ENCODE measurements around the gene LSAMP.

Gene LSAMP

DNA sequence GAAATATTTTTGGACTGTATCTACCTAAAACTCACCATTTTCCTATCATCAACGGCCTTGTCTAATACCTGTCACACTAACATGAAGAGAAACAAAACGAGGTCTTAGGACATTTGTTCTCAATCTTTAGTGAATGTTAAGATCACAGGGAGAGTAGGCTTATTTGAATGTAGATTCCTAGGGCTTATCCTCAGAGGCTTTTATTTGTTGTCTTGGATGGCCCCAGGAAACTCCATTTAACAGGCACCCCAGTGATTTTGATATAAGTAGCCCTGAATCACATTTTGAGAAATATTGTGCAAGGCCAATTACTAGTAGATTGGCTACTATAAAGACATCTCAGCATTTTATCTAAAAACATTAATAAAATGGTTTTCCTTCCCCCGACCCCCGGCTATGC is 454.6 kb downstream of the LSAMP start:
- Histone ChIP-seq H3K9me3 (replicated peaks; ENCODE audit: low read length) (no peaks in the 10 kb centered on the region), H3K9ac (ENCODE audit: low read depth, low read length) (no peak overlapping the region)

DNA sequence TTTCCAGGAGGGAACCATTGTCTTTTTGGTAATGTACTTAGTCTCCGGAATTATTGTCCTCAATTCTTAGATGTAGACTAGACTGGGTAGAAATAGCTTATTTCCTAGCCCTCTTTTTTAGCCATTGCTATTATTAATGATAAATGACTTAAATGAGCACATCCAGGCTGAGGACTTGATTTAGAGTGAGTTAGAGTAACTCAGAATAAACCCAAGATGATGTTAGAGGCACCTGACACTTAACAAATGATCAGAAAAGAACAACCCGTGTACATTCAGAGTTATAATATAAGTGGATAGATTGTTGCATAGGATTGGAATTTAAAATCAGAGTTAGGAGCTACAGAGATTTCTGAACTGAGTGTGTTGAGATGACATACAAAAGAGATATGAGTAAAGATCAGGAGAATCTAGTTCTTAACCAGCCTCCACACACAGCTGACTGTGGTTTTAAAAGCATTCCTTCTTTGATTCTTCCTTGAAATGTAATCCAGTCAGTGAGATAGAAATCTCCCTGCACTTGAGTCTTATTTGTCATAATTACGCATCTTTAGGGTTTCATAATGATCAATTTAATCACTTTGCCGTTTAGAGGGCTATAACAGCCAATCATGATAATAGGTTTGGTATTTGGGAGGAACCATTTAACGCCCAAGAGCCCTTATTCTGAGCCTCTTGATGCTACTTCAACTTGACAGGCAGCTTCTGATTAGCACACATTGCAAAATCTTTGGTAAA is 455.4 kb downstream of the LSAMP start:
- Histone ChIP-seq H3K4me3 (ENCODE audit: low read length) (no peak overlapping the region), H3K27me3 (ENCODE audit: control insufficient read depth, insufficient read depth, low read length) (no peaks in the 10 kb centered on the region), H3K36me3 (ENCODE audit: insufficient read depth, low read length) (no peaks in the 10 kb centered on the region), H3K4me1 (ENCODE audit: control insufficient read depth, insufficient read depth, low read length) (peaks cover 7% of the 10 kb centered on the region), H3K9ac (ENCODE audit: low read depth, low read length) (peak overlapping the region; percentile 6), H3K9me3 (replicated peaks; ENCODE audit: low read length) (no peaks in the 10 kb centered on the region), H3K4me2 (ENCODE audit: low read length) (peak overlapping the region; percentile 13)

More for the DNA sequence above, 454.6 kb downstream of the LSAMP start:
- Histone ChIP-seq H3K36me3 (ENCODE audit: insufficient read depth, low read length) (no peaks in the 10 kb centered on the region), H3K27me3 (ENCODE audit: control insufficient read depth, insufficient read depth, low read length) (no peaks in the 10 kb centered on the region), H3K4me2 (ENCODE audit: low read length) (no peak overlapping the region), H3K4me1 (ENCODE audit: control insufficient read depth, insufficient read depth, low read length) (peaks cover 7% of the 10 kb centered on the region), H3K4me3 (ENCODE audit: low read length) (no peak overlapping the region)

DNA sequence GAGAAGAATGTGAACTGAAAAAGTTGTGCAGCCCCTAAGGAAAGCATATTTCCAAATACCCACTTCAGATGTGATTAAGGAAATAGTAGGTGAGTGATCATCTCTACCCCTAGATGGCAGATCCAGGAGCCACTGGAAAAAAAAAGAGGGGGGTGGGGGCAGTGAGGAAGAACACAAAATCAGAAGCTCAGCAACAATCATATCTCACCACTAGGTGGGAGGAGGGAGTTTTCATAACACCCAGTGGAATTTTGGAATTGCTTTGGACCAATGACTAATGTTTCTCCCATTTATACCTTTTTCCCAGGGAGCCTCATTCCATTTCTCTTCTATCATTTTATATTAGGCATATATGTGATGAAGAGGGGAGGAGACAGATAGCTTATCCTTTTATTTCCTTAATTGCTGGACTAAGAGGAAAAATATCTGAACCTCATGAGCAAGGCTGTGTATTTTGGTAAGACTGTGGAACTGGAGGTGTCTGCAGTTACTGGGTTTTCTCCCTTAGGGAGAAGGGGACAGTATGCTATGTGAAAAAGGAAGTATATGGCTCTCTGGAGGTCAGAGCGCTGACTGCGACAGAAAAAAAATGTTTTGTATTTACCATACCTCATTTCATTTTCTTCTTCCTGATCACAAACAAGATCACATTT is 458.6 kb downstream of the LSAMP start:
- H3K9ac ChIP-seq (ENCODE audit: low read depth, low read length): no peak overlapping the region
- H3K4me3 ChIP-seq (ENCODE audit: low read length): no peak overlapping the region
- H3K9me3 ChIP-seq (replicated peaks; ENCODE audit: low read length): no peaks in the 10 kb centered on the region
- no peaks in the 10 kb centered on the region for H3K27me3 ChIP-seq (ENCODE audit: control insufficient read depth, insufficient read depth, low read length)
- H3K4me1 ChIP-seq (ENCODE audit: control insufficient read depth, insufficient read depth, low read length): peaks cover 7% of the 10 kb centered on the region
- no peaks in the 10 kb centered on the region for H3K36me3 ChIP-seq (ENCODE audit: insufficient read depth, low read length)
- no peak overlapping the region for H3K4me2 ChIP-seq (ENCODE audit: low read length)

DNA sequence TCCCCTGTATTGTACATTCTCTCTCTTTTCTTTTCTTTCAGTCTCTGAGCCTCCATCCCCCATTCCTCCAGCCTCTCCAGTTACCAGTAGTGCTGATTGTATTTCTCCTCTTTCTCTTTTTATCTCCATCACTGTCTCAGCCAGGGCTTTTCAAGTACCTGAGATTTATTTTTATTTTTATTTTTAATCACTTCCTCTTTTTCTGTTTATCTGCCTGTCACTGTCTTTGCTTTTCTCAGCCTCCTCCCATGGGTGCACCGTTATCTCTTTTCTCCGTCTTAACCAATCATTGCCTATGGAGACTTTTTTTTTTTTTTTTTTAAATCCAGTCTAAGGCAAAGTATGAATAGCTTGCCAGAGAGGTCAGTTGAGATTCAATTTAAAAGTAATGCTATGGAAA is 462.7 kb downstream of the LSAMP start:
- no peaks in the 10 kb centered on the region for H3K27me3 ChIP-seq (ENCODE audit: control insufficient read depth, insufficient read depth, low read length)
- H3K4me3 ChIP-seq (ENCODE audit: low read length): no peak overlapping the region
- no peaks in the 10 kb centered on the region for H3K4me1 ChIP-seq (ENCODE audit: control insufficient read depth, insufficient read depth, low read length)
- no peaks in the 10 kb centered on the region for H3K36me3 ChIP-seq (ENCODE audit: insufficient read depth, low read length)
- H3K4me2 ChIP-seq (ENCODE audit: low read length): no peak overlapping the region
- no peaks in the 10 kb centered on the region for H3K9me3 ChIP-seq (replicated peaks; ENCODE audit: low read length)
- no peak overlapping the region for H3K9ac ChIP-seq (ENCODE audit: low read depth, low read length)

- H3K36me3 ChIP-seq (ENCODE audit: insufficient read depth, low read length): no peaks in the 10 kb centered on the region
- H3K9me3 ChIP-seq (replicated peaks; ENCODE audit: low read length): no peaks in the 10 kb centered on the region
- H3K27me3 ChIP-seq (ENCODE audit: control insufficient read depth, insufficient read depth, low read length): no peaks in the 10 kb centered on the region
- no peaks in the 10 kb centered on the region for H3K4me1 ChIP-seq (ENCODE audit: control insufficient read depth, insufficient read depth, low read length)
- no peak overlapping the region for H3K4me3 ChIP-seq (ENCODE audit: low read length)
- no peak overlapping the region for H3K9ac ChIP-seq (ENCODE audit: low read depth, low read length)
- no peak overlapping the region for H3K4me2 ChIP-seq (ENCODE audit: low read length)
These were observed 463.2 kb downstream of the LSAMP start for GRCh38 chr3:115982108-115982507.

GRCh38 chr3:115980709-115981108 is 464.6 kb downstream of the LSAMP start:
- Histone ChIP-seq H3K9ac (ENCODE audit: low read depth, low read length) (no peak overlapping the region), H3K4me1 (ENCODE audit: control insufficient read depth, insufficient read depth, low read length) (peaks cover 1% of the 10 kb centered on the region), H3K36me3 (ENCODE audit: insufficient read depth, low read length) (no peaks in the 10 kb centered on the region), H3K9me3 (replicated peaks; ENCODE audit: low read length) (no peaks in the 10 kb centered on the region), H3K4me2 (ENCODE audit: low read length) (no peak overlapping the region), H3K27me3 (ENCODE audit: control insufficient read depth, insufficient read depth, low read length) (no peaks in the 10 kb centered on the region), H3K4me3 (ENCODE audit: low read length) (no peak overlapping the region)

DNA sequence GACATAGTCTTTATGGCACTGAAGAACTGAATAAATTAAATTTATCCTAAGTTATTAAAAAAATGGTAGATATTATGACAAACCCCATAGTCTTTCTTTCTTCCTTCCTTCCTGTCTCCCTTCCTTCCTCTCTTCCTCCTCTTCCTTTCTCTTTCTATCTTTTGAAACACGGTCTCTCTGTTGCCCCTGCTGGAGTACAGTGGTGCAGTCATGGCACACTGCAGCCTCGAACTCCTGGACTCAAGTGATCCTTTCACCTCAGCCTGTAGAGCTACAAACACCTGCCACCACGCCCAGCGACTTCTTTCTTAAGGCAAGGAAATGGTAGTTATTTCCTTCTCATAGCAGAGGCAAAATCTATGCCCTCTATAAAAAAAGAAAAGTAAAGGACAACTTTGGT is 467.4 kb downstream of the LSAMP start:
- Histone ChIP-seq H3K36me3 (ENCODE audit: insufficient read depth, low read length) (no peaks in the 10 kb centered on the region), H3K27me3 (ENCODE audit: control insufficient read depth, insufficient read depth, low read length) (no peaks in the 10 kb centered on the region), H3K4me3 (ENCODE audit: low read length) (no peak overlapping the region), H3K9me3 (replicated peaks; ENCODE audit: low read length) (no peaks in the 10 kb centered on the region), H3K4me2 (ENCODE audit: low read length) (no peak overlapping the region), H3K9ac (ENCODE audit: low read depth, low read length) (no peak overlapping the region), H3K4me1 (ENCODE audit: control insufficient read depth, insufficient read depth, low read length) (peaks cover 7% of the 10 kb centered on the region)

GRCh38 chr3:115975796-115976195 is 469.5 kb downstream of the LSAMP start:
- H3K27me3 ChIP-seq (ENCODE audit: control insufficient read depth, insufficient read depth, low read length): no peaks in the 10 kb centered on the region
- H3K9me3 ChIP-seq (replicated peaks; ENCODE audit: low read length): no peaks in the 10 kb centered on the region
- no peak overlapping the region for H3K4me2 ChIP-seq (ENCODE audit: low read length)
- no peak overlapping the region for H3K9ac ChIP-seq (ENCODE audit: low read depth, low read length)
- H3K4me1 ChIP-seq (ENCODE audit: control insufficient read depth, insufficient read depth, low read length): peaks cover 7% of the 10 kb centered on the region
- no peak overlapping the region for H3K4me3 ChIP-seq (ENCODE audit: low read length)
- H3K36me3 ChIP-seq (ENCODE audit: insufficient read depth, low read length): no peaks in the 10 kb centered on the region

GRCh38 chr3:115975353-115975752 is 469.9 kb downstream of the LSAMP start:
- H3K4me3 ChIP-seq (ENCODE audit: low read length): no peak overlapping the region
- no peak overlapping the region for H3K9ac ChIP-seq (ENCODE audit: low read depth, low read length)
- H3K4me2 ChIP-seq (ENCODE audit: low read length): peak overlapping the region; percentile 40
- no peaks in the 10 kb centered on the region for H3K9me3 ChIP-seq (replicated peaks; ENCODE audit: low read length)
- H3K4me1 ChIP-seq (ENCODE audit: control insufficient read depth, insufficient read depth, low read length): peaks cover 7% of the 10 kb centered on the region
- H3K36me3 ChIP-seq (ENCODE audit: insufficient read depth, low read length): no peaks in the 10 kb centered on the region
- no peaks in the 10 kb centered on the region for H3K27me3 ChIP-seq (ENCODE audit: control insufficient read depth, insufficient read depth, low read length)

- Histone ChIP-seq H3K4me2 (ENCODE audit: low read length) (peak overlapping the region; percentile 40), H3K4me3 (ENCODE audit: low read length) (no peak overlapping the region), H3K27me3 (ENCODE audit: control insufficient read depth, insufficient read depth, low read length) (peaks cover 3% of the 10 kb centered on the region), H3K4me1 (ENCODE audit: control insufficient read depth, insufficient read depth, low read length) (peaks cover 7% of the 10 kb centered on the region), H3K9me3 (replicated peaks; ENCODE audit: low read length) (no peaks in the 10 kb centered on the region), H3K36me3 (ENCODE audit: insufficient read depth, low read length) (no peaks in the 10 kb centered on the region), H3K9ac (ENCODE audit: low read depth, low read length) (no peak overlapping the region)
These were observed 470.3 kb downstream of the LSAMP start for GRCh38 chr3:115974940-115975339.

DNA sequence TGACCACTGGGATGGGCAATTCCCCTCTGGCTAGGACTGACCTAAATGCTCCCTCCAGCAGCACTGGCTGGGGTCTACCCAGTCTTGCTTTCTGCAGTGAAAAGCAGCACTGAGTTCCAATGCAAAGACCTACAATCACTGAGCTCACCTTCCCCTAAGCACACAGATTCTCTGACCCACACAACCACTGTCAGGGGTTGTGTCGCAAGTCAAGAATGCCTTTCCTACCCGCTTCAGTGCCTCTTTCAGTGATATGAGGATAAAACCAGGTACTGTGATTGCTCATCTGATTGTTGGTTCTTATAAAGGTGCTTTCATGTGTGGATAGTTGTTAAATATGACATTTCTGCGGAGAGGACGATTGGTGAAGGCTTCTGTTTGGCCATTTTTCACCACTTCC is 476.4 kb downstream of the LSAMP start:
- Histone ChIP-seq H3K4me3 (ENCODE audit: low read length) (no peak overlapping the region), H3K9ac (ENCODE audit: low read depth, low read length) (no peak overlapping the region), H3K27me3 (ENCODE audit: control insufficient read depth, insufficient read depth, low read length) (peaks cover 6% of the 10 kb centered on the region), H3K4me1 (ENCODE audit: control insufficient read depth, insufficient read depth, low read length) (no peaks in the 10 kb centered on the region), H3K36me3 (ENCODE audit: insufficient read depth, low read length) (no peaks in the 10 kb centered on the region), H3K4me2 (ENCODE audit: low read length) (no peak overlapping the region), H3K9me3 (replicated peaks; ENCODE audit: low read length) (no peaks in the 10 kb centered on the region)

GRCh38 chr3:115961380-115961779 is 483.9 kb downstream of the LSAMP start:
- Histone ChIP-seq H3K36me3 (ENCODE audit: insufficient read depth, low read length) (no peaks in the 10 kb centered on the region), H3K9ac (ENCODE audit: low read depth, low read length) (no peak overlapping the region), H3K4me1 (ENCODE audit: control insufficient read depth, insufficient read depth, low read length) (no peaks in the 10 kb centered on the region), H3K27me3 (ENCODE audit: control insufficient read depth, insufficient read depth, low read length) (no peaks in the 10 kb centered on the region), H3K4me3 (ENCODE audit: low read length) (no peak overlapping the region), H3K4me2 (ENCODE audit: low read length) (no peak overlapping the region), H3K9me3 (replicated peaks; ENCODE audit: low read length) (no peaks in the 10 kb centered on the region)
